ENCODE results near the gene ITGA5. TPM values are rescaled to one million over a fixed set of nuclear protein-coding genes. Genes with fewer than 3 reads are reported as not detected.

ITGA5 gene
- total and polyA plus RNA-seq, 12 donors = 15.7 to 141 (median 72.2) TPM

DNA sequence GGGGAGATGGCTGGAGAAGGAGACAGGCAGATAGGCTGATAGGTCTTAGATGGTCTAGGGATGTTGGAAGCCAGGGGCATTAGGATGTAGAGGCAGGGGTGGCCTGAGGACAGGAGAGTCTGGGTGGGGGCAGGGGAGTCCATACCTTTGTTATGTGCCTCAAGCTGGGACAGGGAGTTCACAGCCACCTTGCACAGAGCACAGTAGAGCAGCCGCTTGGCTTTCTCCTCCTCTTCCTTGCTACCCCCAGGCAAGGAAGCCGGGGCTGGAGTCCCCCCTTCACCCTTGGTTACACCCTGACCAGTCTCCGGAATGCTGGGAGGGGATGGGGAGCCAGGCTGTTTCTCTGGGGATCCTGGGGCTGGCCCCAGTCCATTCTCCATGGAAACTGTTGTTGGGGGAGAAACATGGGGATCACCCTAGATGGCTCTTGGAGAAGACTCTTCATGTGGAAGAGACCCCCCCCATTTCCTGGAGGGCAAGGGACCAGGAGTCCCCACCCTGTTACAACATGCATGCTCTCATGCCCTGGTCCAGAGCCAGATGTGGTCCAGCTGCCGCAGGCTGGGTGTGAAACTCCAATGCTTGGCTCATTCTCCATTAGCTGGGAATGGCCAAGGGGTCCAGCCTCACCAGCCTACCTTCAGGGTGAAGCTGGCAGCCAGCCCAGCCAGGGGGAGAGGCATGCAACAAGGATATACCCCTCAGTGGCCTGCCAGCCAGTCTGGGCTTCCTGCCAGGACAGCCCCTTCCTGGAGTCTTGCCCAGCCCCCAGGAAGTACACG is 47.5 kb downstream of the ITGA5 start:
- peaks cover 3 to 37% of the 10 kb centered on the region in 2 donors for H3K4me1 ChIP-seq (replicated peaks in 1 of 2)
- peak overlapping the region in 1 of 5 donors; percentile 10 for H3K27ac ChIP-seq
- H3K27me3 ChIP-seq = no peaks in the 10 kb centered on the region
- no peak for DNase-seq
- intact Hi-C loops (cut with DNase I) = no loop called here
- H3K9me3 ChIP-seq (replicated peaks in 1 of 3) = no peaks in the 10 kb centered on the region
- no peaks in the 10 kb centered on the region for H3K36me3 ChIP-seq (replicated peaks in 1 of 2)
- WGBS, 4 donors = 57 to 77% (median 65%) methylated on average over 5 of the region's 5 CpGs
- no peak overlapping the region for H3K4me3 ChIP-seq
- TF ChIP-seq, protein P1, sequence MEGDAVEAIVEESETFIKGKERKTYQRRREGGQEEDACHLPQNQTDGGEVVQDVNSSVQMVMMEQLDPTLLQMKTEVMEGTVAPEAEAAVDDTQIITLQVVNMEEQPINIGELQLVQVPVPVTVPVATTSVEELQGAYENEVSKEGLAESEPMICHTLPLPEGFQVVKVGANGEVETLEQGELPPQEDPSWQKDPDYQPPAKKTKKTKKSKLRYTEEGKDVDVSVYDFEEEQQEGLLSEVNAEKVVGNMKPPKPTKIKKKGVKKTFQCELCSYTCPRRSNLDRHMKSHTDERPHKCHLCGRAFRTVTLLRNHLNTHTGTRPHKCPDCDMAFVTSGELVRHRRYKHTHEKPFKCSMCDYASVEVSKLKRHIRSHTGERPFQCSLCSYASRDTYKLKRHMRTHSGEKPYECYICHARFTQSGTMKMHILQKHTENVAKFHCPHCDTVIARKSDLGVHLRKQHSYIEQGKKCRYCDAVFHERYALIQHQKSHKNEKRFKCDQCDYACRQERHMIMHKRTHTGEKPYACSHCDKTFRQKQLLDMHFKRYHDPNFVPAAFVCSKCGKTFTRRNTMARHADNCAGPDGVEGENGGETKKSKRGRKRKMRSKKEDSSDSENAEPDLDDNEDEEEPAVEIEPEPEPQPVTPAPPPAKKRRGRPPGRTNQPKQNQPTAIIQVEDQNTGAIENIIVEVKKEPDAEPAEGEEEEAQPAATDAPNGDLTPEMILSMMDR (IDR thresholded peaks at IDR 0.05) = no peak
- TF ChIP-seq POLR2A (IDR thresholded peaks at IDR 0.05) = no peak

DNA sequence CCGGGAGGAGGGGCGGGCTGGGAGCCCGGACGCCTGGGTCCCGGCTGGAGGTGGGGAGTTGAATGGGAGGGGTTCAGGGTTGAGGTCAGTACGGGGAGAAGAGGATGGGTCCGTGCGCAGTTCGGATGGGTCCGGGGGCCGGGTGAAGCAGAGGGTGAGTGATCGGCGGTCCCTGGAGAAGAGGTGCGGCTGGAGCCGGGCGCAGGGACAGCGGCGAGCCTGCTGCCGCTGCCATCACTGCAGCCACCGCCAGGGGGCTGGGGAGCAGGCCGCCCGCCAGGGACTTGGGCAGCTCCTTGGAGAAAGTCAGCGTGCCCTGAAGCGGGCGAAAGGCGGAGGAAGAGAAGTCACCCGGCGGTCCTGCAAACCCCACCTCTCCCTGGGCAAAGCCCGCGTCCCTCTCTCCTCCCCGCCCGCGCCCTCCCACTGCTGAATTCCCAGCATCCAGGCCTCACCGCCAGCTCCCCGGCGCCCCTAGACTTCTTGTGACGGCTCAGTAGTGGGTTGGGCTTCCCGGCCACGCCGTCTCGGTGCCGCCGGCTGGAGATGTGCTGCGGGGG is 48.8 kb downstream of the ITGA5 start:
- Histone ChIP-seq H3K27ac (peak overlapping the region in 1 of 5 donors; percentile 51), H3K4me3 (peak overlapping the region in 1 of 4 donors; percentile 40), H3K4me1 (replicated peaks in 1 of 2) (peaks cover 3 to 37% of the 10 kb centered on the region in 2 donors), H3K27me3 (no peaks in the 10 kb centered on the region), H3K36me3 (replicated peaks in 1 of 2) (no peaks in the 10 kb centered on the region), H3K9me3 (replicated peaks in 1 of 3) (no peaks in the 10 kb centered on the region)
- intact Hi-C loops (cut with DNase I) = no loop called here
- TF ChIP-seq POLR2A (IDR thresholded peaks at IDR 0.05) = no peak
- TF ChIP-seq, protein P1 (IDR thresholded peaks at IDR 0.05) = peak; percentile 84 to 96 (median 90)
- 7 to 20% (median 15%) methylated on average over 18 to 44 of the region's 44 CpGs for WGBS, 4 donors
- peak; percentile 74 to 85 (median 81) for DNase-seq

DNA sequence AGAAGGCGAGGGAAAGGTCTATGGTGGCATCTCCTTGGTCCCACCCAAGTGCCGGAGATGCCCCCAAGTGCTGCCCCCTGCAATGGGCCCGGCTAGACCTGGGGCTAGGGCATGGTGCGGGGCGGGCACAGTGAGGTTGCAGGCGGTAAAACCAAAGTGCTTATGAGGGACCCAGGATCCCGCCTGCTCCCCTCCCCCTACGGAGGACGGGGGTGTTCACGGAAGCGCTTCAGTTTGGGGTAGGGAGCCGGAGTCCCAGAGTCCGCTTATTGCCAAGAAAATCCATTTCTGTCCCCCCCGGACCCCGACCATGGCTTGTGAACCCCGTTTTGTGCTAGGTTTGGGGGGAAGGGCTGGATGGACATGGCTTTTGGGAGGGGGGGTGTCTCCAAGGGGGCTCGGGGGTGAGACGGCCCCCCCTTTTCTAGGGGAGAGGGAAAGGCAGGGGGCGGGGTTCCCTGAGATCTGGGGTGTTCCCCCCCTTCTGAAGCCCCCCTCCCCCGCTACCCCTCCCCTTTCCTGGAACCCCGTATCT is 49.4 kb downstream of the ITGA5 start:
- DNase-seq = no peak

More for the DNA sequence above, 49.4 kb downstream of the ITGA5 start:
- H3K4me1 ChIP-seq (replicated peaks in 1 of 2) = peaks cover 3 to 36% of the 10 kb centered on the region in 2 donors
- no peak for TF ChIP-seq POLR2A (IDR thresholded peaks at IDR 0.05)
- TF ChIP-seq, protein P1 (IDR thresholded peaks at IDR 0.05) = no peak
- no peaks in the 10 kb centered on the region for H3K27me3 ChIP-seq
- no peaks in the 10 kb centered on the region for H3K9me3 ChIP-seq (replicated peaks in 1 of 3)
- no peaks in the 10 kb centered on the region for H3K36me3 ChIP-seq (replicated peaks in 1 of 2)
- 29 to 42% (median 41%) methylated on average over 9 to 21 of the region's 21 CpGs for WGBS, 4 donors
- intact Hi-C loops (cut with DNase I) = loop anchor here (5.0 to 10.0 kb wide), 4 partner anchors 75 to 152 kb away; no protein-coding TSS in a partner anchor
- H3K4me3 ChIP-seq = peak overlapping the region in 1 of 4 donors; percentile 40
- H3K27ac ChIP-seq = peak overlapping the region in 1 of 5 donors; percentile 51
